Esophagus squamous epithelium (tissue), 4 donors: ENCODE data around the gene SH2D7.

Source experiments
- POLR2A ChIP-seq, 4 donors: fragments of 450-650 bp; IDR thresholded peaks; one replicate each; pipeline ENCODE4 v1.6.1; 2017; ENCODE audit warnings: antibody characterized with exemption in 4 of 4, mild to moderate bottlenecking in 4 of 4, moderate library complexity in 3 of 4
- TF ChIP-seq, protein P1 (sequence below), 6 experiments: fragments of 450-650 bp in 4 of 6; fragments of 200-600 bp in 2 of 6; sonication (generic) in 2 of 6; IDR thresholded peaks; one replicate each; pipeline ENCODE4 v1.5.1; 2016 to 2019; ENCODE audit warnings: antibody characterized with exemption in 6 of 6, mild to moderate bottlenecking in 4 of 6, moderate library complexity in 4 of 6

DNA sequence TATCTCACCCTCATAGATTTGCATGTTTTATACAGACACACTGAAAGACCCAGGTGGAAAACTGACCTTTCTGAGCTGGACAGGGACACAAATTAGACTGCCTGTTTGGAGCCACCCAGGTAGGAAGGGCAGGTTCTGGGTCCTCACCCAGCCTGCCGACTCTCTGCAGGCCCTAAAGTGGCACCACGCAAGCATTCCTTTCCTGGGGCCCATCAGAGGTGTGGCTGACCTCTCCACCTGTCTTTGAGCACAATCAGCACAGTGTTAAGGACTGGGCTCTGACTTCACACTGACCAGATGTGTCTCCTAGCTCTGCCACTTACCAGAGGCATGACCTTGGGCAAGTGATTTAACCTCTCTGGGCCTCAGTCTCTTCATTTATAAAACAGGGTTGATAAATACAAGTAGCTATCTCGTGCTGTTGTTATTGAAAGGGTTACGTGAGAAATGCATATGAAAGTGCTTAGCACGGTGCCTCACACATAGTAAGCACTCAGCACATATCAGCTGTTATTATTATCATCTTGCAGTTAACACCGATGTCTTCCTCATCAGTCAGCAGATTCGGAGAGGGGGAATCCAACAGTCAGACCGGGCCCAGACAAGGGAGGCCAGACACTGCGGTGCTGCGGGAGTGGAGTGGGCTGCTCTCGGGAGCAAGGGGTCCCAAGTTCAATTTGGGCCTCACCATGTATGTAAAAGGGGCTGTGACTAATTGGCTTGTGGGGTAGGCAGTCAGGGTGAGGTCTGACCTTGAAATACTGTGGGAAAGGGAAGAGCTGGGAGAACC lies 12.9 kb upstream of the SH2D7 start:
- TF ChIP-seq, protein P1, sequence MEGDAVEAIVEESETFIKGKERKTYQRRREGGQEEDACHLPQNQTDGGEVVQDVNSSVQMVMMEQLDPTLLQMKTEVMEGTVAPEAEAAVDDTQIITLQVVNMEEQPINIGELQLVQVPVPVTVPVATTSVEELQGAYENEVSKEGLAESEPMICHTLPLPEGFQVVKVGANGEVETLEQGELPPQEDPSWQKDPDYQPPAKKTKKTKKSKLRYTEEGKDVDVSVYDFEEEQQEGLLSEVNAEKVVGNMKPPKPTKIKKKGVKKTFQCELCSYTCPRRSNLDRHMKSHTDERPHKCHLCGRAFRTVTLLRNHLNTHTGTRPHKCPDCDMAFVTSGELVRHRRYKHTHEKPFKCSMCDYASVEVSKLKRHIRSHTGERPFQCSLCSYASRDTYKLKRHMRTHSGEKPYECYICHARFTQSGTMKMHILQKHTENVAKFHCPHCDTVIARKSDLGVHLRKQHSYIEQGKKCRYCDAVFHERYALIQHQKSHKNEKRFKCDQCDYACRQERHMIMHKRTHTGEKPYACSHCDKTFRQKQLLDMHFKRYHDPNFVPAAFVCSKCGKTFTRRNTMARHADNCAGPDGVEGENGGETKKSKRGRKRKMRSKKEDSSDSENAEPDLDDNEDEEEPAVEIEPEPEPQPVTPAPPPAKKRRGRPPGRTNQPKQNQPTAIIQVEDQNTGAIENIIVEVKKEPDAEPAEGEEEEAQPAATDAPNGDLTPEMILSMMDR (IDR thresholded peaks at IDR 0.05): no peak
- no peak for TF ChIP-seq POLR2A (IDR thresholded peaks at IDR 0.05)
